AG04450 (cell line): Measurements from ENCODE around the gene OXLD1. TPM values are rescaled to one million over a fixed set of nuclear protein-coding genes. Genes with fewer than 3 reads are reported as not detected.

Experiments used
- CTCF ChIA-PET: fragments of 300-600, 350-600 bp; formaldehyde crosslinking; extraction: SDS; loops from one replicate; lab custom pipeline; 2022; ENCODE audit warnings: antibody characterized with exemption, inconsistent platforms; lab: Charles Lee
- POLR2A ChIA-PET: fragments of 350-600 bp; formaldehyde crosslinking; extraction: SDS; loops from one replicate; lab custom pipeline; 2021; ENCODE audit warnings: antibody characterized with exemption, inconsistent platforms; lab: Yijun Ruan, JAX
- DNase-seq: peaks from one replicate; pipeline ENCODE4 v3.0.0-alpha.2; 2011; ENCODE audit warnings: low read depth, low spot score
- H3K27ac ChIP-seq: one replicate; pipeline ENCODE4 v1.5.1; 2012; ENCODE audit warnings: low read depth, low read length, control low read depth
- H3K27me3 ChIP-seq: one replicate; pipeline ENCODE4 v1.6.0; 2012; ENCODE audit warnings: low read length; ENCODE audit not compliant: control insufficient read depth, insufficient read depth
- H3K4me3 ChIP-seq: 2 replicates; pipeline ENCODE4 v1.5.1; 2011; ENCODE audit warnings: mild to moderate bottlenecking, low read depth, low read length, control low read depth
- H3K9me3 ChIP-seq: 2 replicates; pipeline ENCODE4 v1.5.1; 2012; ENCODE audit warnings: low read length; ENCODE audit not compliant: control insufficient read depth, insufficient read depth
- polyA plus RNA-seq: library from polyadenylated mRNA; depleted of rRNA; stranded (reverse); fragments of >200 nt; gene quantifications from 2 replicates; pipeline ENCODE4 v1.2.3, GENCODE V29; 2011
- TF ChIP-seq, protein P1 (sequence below): IDR thresholded peaks from 2 replicates; pipeline ENCODE4 v1.5.1; 2011; ENCODE audit warnings: low read depth, low read length, control low read depth, inconsistent platforms

Gene OXLD1
- polyA plus RNA-seq, 1 experiment = 13.4 TPM

DNA sequence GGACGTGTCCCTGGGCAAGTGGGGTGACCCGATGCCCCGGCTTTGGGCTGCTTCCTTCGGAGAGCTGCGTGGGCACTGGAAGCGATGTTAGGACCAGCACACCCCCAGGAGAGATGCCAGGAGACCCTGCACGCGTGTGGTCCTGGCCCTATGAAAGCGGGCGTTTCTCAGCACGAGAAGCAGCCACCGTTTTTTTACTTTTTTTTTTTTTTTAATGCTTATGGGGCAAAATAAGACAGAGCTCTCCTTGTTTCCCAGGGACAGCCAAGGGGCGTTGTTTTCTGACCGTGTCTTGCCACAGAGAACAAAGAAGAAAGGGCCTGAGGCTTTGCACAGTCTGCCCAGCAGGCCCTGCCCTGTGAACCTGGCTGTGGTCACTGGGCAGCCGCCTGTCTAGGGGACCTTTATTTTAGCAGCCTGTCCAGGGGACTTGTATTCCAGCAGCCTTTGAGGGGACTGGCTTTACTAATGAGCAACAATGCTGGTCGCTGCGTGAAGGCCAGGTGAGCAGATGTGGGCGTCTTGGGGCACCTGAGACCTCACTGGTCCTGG lies 46.7 kb upstream of the OXLD1 start:
- H3K4me3 ChIP-seq = peak overlapping the region; percentile 66
- H3K27me3 ChIP-seq = no peaks in the 10 kb centered on the region
- POLR2A ChIA-PET = interaction anchor here (1.1 to 1.5 kb wide), 4 partner anchors 9 to 130 kb away, joined by 3 to 12 read pairs (median 6); partner anchors contain the start of genes MCRIP1 and MRPL12
- CTCF ChIA-PET = no interaction called here
- no peak overlapping the region for H3K27ac ChIP-seq
- DNase-seq = no peak
- no peaks in the 10 kb centered on the region for H3K9me3 ChIP-seq
- TF ChIP-seq, protein P1, sequence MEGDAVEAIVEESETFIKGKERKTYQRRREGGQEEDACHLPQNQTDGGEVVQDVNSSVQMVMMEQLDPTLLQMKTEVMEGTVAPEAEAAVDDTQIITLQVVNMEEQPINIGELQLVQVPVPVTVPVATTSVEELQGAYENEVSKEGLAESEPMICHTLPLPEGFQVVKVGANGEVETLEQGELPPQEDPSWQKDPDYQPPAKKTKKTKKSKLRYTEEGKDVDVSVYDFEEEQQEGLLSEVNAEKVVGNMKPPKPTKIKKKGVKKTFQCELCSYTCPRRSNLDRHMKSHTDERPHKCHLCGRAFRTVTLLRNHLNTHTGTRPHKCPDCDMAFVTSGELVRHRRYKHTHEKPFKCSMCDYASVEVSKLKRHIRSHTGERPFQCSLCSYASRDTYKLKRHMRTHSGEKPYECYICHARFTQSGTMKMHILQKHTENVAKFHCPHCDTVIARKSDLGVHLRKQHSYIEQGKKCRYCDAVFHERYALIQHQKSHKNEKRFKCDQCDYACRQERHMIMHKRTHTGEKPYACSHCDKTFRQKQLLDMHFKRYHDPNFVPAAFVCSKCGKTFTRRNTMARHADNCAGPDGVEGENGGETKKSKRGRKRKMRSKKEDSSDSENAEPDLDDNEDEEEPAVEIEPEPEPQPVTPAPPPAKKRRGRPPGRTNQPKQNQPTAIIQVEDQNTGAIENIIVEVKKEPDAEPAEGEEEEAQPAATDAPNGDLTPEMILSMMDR = no peak

GRCh38 chr17:81712468-81713003 lies 46.1 kb upstream of the OXLD1 start:
- Histone ChIP-seq H3K9me3 (no peaks in the 10 kb centered on the region), H3K27ac (no peak overlapping the region), H3K4me3 (peak overlapping the region; percentile 66), H3K27me3 (no peaks in the 10 kb centered on the region)
- CTCF ChIA-PET = no interaction called here
- DNase-seq = no peak
- POLR2A ChIA-PET = interaction anchor here (1.1 to 1.5 kb wide), 4 partner anchors 9 to 130 kb away, joined by 3 to 12 read pairs (median 6); partner anchors contain the start of genes MCRIP1 and MRPL12
- TF ChIP-seq, protein P1 = peak; percentile 21; the same call in 1 of the 2 replicates

DNA sequence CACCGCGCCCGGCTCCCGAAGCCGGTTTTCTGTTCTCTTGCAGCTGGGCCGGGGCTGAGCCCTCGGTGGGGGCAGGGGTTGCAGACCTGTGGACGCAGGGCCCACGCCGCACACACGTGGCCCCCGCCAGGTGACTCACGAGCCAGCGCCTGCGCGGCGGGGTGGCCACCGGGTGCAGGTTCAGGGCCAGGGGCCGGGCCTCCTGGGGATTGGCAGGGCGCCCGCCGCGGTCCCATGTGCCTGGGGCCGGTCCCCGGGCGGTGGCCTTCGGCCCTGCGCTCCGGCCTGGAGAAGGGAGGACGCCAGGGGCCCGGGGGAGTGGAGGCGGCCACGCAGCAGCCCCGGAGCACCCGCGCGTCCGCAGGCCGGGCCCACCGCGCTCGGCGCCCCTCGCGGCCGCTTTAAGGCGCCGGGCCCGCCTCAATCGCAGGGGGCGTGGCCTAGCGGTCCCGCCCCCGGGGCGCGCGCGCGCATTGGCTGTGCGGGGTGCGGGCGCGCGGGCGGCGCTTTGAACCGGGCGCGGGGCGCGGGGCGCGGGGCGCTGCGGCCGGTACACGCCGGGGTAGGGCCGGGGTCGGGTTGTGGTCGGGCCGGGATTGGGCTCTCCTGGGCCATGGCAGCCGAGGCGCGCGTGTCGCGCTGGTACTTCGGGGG lies 45.5 kb upstream of the OXLD1 start, which contains the start of gene SLC25A10:
SLC25A10 (plus strand) TSS at position 471 of the 654 bp plus-strand sequence; CDS start at position 614, 143 bp downstream.
- H3K27me3 ChIP-seq = no peaks in the 10 kb centered on the region
- no peaks in the 10 kb centered on the region for H3K9me3 ChIP-seq
- no peak for DNase-seq
- H3K27ac ChIP-seq = no peak within 1 kb of the TSS
- ChIA-PET CTCF (interaction anchor here (0.7 kb wide), 1 partner anchor 121 kb away, joined by 3 read pairs; the partner anchor contains the start of gene MCRIP1), POLR2A (interaction anchor here (0.7 to 1.5 kb wide), 5 partner anchors 9 to 500 kb away, joined by 3 to 12 read pairs (median 6); partner anchors contain the start of genes ARL16, HGS and MRPL12)
- TF ChIP-seq, protein P1 = no peak
- peak within 1 kb of the TSS; percentile 66 for H3K4me3 ChIP-seq

DNA sequence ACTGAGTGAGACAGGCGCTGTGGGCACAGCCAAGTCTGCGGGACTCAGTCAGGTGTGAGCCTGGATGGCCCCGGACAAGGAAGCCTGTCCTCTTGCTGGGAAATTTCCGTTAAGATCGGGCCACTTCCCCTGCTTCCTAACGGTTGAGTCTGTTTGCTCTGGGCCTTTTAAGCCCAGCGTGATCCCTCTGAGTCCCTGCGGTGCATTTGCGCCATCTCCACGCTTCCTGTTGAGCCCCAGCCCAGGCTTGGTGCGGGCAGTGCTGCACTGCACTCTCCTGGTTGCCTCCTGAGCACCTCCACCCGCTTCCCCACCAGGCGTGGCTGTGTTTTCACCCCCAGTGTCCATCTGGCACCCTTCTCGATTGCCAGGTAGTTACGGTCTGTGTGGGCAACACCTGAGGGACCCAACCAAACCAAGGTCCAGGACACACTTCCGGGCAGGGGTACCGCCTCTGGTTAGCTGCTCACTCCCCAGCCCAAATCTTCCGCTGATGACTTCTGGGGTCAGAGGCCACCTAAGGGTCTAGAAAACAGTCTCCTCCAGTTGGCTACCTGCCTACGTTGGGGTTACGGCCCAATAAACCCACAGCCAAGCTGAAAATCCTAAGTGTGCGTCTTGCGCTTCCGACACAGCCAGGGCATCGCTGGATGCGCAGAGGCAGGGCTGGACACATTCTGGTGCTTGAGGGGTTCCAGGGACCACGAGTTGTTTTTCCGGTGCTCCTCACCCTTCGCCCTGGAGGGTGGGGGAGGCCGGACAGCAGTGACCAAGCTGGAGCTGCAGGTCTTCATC lies 44.3 kb upstream of the OXLD1 start:
- POLR2A ChIA-PET = interaction anchor here (0.9 to 1.2 kb wide), 2 partner anchors 8 to 27 kb away, joined by 3 to 6 read pairs; partner anchors contain the start of genes ARL16, HGS and MRPL12
- H3K27ac ChIP-seq = no peak overlapping the region
- DNase-seq = no peak
- no peak overlapping the region for H3K4me3 ChIP-seq
- no peaks in the 10 kb centered on the region for H3K27me3 ChIP-seq
- H3K9me3 ChIP-seq = no peaks in the 10 kb centered on the region
- TF ChIP-seq, protein P1 = no peak
- CTCF ChIA-PET = no interaction called here
